Osteocyte (in vitro differentiated cells): ENCODE results near the gene ZNF273. TPM values are rescaled to one million over a fixed set of nuclear protein-coding genes. Genes with fewer than 3 reads are reported as not detected.
"Not testable (repeated sequence)": the region's sequence is repeated elsewhere in the genome, so short reads cannot be mapped to it uniquely, and the experiment has no call there.

Experiments used
- DNase-seq: peaks from one replicate; pipeline ENCODE4 v3.0.0; 2021; ENCODE audit warnings: mixed read lengths; ENCODE audit not compliant: unreplicated experiment; ENCODE audit errors: extremely low spot score
- H3K27ac Mint-ChIP-seq: one replicate; pipeline ENCODE4 v1.8.0; 2021; ENCODE audit warnings: mild to moderate bottlenecking, mixed read lengths; ENCODE audit not compliant: unreplicated experiment
- H3K27me3 Mint-ChIP-seq: one replicate; pipeline ENCODE4 v1.8.0; 2021; ENCODE audit warnings: mixed read lengths; ENCODE audit not compliant: unreplicated experiment
- H3K36me3 Mint-ChIP-seq: one replicate; pipeline ENCODE4 v1.8.0; 2021; ENCODE audit warnings: mixed read lengths; ENCODE audit not compliant: unreplicated experiment
- H3K4me1 Mint-ChIP-seq: one replicate; pipeline ENCODE4 v1.8.0; 2021; ENCODE audit warnings: mixed read lengths; ENCODE audit not compliant: unreplicated experiment
- H3K4me3 Mint-ChIP-seq: one replicate; pipeline ENCODE4 v1.8.0; 2021; ENCODE audit warnings: mild to moderate bottlenecking, moderate library complexity, mixed read lengths; ENCODE audit not compliant: unreplicated experiment
- H3K9me3 Mint-ChIP-seq: one replicate; pipeline ENCODE4 v1.8.0; 2021; ENCODE audit warnings: mixed read lengths; ENCODE audit not compliant: unreplicated experiment
- total RNA-seq: library from RNA; stranded (reverse); gene quantifications from 2 replicates; pipeline ENCODE4 v1.2.1, GENCODE V29; 2021
- TF ChIP-seq, protein P1 (sequence below): fragments of 200-600 bp; sonication (generic); IDR thresholded peaks from 2 replicates; pipeline ENCODE4 v1.5.0; 2021; ENCODE audit warnings: antibody characterized with exemption, mild to moderate bottlenecking, moderate library complexity

The ZNF273 gene
- total RNA-seq, 1 donor from 2014 or later: 1.8 TPM

GRCh38 chr7:64889686-64890162, 13.3 kb upstream of the ZNF273 start:
- Mint-ChIP-seq H3K27ac (no peak overlapping the region), H3K36me3 (no peaks in the 10 kb centered on the region), H3K4me1 (peaks cover 10% of the 10 kb centered on the region), H3K27me3 (peaks cover 41% of the 10 kb centered on the region), H3K9me3 (no peaks in the 10 kb centered on the region), H3K4me3 (no peak overlapping the region)
- TF ChIP-seq, protein P1, sequence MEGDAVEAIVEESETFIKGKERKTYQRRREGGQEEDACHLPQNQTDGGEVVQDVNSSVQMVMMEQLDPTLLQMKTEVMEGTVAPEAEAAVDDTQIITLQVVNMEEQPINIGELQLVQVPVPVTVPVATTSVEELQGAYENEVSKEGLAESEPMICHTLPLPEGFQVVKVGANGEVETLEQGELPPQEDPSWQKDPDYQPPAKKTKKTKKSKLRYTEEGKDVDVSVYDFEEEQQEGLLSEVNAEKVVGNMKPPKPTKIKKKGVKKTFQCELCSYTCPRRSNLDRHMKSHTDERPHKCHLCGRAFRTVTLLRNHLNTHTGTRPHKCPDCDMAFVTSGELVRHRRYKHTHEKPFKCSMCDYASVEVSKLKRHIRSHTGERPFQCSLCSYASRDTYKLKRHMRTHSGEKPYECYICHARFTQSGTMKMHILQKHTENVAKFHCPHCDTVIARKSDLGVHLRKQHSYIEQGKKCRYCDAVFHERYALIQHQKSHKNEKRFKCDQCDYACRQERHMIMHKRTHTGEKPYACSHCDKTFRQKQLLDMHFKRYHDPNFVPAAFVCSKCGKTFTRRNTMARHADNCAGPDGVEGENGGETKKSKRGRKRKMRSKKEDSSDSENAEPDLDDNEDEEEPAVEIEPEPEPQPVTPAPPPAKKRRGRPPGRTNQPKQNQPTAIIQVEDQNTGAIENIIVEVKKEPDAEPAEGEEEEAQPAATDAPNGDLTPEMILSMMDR: no peak
- peak; percentile 80 for DNase-seq

- not testable (repeated sequence) for H3K36me3 Mint-ChIP-seq
- H3K4me1 Mint-ChIP-seq: peaks cover 10% of the 10 kb centered on the region
These were observed 12.8 kb upstream of the ZNF273 start for GRCh38 chr7:64890273-64890672.

DNA sequence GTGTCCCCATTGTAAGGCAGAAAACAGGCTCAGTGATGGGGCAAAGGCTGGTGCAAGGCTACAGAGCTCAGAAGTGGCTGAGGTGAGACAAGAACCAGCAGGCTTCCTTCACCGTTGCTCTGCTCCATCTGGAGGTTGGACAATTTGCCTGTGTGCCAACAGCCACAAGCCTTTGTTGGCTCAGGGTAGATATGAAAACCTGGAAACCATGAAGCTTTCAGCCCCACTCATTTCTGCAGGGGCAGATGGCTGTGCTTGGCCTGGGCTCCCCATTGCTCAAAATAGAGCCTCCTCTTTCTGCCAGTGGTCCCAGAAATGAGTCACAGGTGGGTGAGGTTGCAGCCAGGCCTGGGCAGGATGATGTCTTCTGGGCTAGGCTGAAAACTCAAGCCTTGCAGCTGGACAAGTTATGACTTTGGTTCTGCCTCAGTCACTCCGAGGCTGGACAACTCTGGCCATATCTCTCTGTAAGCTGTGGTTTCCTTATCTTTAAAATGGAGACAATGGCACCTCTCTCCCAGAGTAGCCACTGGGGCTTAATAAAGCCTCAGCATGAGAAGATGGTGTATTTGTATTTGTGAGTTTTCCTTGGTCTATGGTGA, 12.2 kb upstream of the ZNF273 start:
- TF ChIP-seq, protein P1: no peak
- no peaks in the 10 kb centered on the region for H3K9me3 Mint-ChIP-seq
- H3K4me3 Mint-ChIP-seq: no peak overlapping the region
- H3K27me3 Mint-ChIP-seq: peaks cover 41% of the 10 kb centered on the region
- DNase-seq: peak; percentile 36
- no peak overlapping the region for H3K27ac Mint-ChIP-seq
- no peaks in the 10 kb centered on the region for H3K36me3 Mint-ChIP-seq
- H3K4me1 Mint-ChIP-seq: peaks cover 10% of the 10 kb centered on the region

More at GRCh38 chr7:64890273-64890672, 12.8 kb upstream of the ZNF273 start:
- peaks cover 41% of the 10 kb centered on the region for H3K27me3 Mint-ChIP-seq
- H3K27ac Mint-ChIP-seq, H3K4me3 Mint-ChIP-seq, H3K9me3 Mint-ChIP-seq: not testable (repeated sequence)
- peak; percentile 51 for DNase-seq

DNA sequence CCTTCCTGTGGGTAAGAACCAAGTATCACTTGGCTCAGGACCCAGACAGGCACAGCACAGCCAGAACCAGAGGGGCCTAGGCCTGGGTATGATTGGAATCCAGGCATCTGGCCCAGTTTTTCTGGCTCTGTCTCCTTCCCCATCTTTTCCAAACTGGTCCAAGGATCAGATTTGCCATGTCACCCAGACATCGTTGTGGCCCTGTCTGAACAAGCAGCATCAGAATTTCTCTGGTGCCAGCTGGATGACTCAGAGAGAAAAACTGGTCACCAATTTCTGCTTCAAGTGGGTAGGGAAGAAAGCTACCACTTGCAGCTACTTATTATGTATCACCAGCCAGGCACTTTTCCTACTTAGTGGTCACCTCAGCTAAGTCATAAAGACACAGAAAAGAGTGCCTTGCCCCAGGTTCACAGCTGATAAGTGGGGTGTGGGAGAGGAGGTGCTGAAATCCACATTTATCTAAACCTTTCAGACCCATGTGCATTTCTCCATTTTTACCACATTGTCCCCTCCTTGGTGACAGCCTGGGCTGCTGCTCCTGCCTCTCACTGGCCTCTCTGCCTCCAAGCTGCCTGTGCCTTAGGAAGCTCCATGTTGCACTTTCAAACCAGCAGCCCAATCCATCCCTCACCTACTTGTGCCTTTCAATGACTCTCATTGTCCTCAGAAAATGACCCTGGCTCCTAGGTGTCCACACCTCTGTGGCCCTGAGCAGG, 11.6 kb upstream of the ZNF273 start:
- DNase-seq: peak; percentile 32
- H3K4me3 Mint-ChIP-seq, H3K36me3 Mint-ChIP-seq, H3K27ac Mint-ChIP-seq, H3K9me3 Mint-ChIP-seq: not testable (repeated sequence)
- peaks cover 10% of the 10 kb centered on the region for H3K4me1 Mint-ChIP-seq
- H3K27me3 Mint-ChIP-seq: peaks cover 35% of the 10 kb centered on the region

DNA sequence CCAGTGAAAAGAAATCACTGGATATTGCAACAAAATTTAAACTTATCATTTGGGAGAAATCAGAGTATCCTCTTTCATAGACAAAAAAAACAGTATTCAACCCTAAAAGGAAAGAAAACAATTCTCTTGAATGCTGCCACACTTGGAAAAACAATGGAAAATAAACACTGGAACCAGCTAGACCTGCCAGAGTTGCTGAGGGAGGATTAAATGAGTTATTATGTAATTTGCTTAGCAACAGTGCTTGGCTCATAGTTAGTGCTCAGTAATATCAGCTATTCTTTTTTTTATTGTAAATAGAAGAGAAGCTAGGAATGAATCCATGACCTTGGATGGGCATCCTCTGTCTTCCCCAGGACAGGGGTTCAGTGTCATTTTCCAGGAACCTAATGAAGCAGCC, 11.0 kb upstream of the ZNF273 start:
- H3K27me3 Mint-ChIP-seq: peaks cover 34% of the 10 kb centered on the region
- H3K27ac Mint-ChIP-seq: no peak overlapping the region
- H3K36me3 Mint-ChIP-seq: no peaks in the 10 kb centered on the region
- TF ChIP-seq, protein P1: no peak
- no peak overlapping the region for H3K4me3 Mint-ChIP-seq
- H3K4me1 Mint-ChIP-seq: peaks cover 10% of the 10 kb centered on the region
- H3K9me3 Mint-ChIP-seq: no peaks in the 10 kb centered on the region
- no peak for DNase-seq

DNA sequence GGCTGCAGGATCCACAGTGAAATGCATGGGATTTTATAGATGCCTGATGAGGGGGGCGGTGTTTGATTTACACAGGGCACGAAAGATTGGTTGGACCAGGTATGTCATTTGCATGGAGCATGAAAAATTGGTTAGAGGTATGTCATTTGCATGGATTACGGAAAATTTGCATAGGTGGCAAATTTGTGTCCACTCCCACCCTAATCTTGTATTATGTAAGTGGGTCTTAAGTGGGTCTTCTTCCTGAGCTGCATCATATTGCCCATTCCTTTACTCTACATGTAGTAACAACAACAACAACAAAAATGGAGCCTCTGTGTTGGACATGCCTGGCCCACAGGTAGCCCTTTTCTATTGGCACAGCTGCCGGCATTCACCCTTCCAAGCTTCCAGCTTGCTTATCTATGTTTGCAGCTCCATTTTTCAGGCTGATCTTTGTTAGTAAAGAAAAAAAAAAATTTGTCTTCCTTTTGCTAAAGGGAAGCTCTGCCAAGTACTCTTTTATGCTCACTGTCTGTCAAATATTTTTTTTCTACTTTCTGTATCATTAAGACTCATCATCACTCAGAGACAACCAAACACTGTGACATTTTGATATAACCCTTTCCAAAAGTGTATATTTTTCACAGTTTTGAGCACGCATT, 10.3 kb upstream of the ZNF273 start:
- Mint-ChIP-seq H3K4me1 (peaks cover 10% of the 10 kb centered on the region), H3K9me3 (no peaks in the 10 kb centered on the region), H3K27me3 (peaks cover 33% of the 10 kb centered on the region), H3K4me3 (no peak overlapping the region), H3K27ac (no peak overlapping the region), H3K36me3 (no peaks in the 10 kb centered on the region)
- DNase-seq: no peak
- TF ChIP-seq, protein P1: no peak
